ENCODE data around the gene XPC.

The XPC gene

DNA sequence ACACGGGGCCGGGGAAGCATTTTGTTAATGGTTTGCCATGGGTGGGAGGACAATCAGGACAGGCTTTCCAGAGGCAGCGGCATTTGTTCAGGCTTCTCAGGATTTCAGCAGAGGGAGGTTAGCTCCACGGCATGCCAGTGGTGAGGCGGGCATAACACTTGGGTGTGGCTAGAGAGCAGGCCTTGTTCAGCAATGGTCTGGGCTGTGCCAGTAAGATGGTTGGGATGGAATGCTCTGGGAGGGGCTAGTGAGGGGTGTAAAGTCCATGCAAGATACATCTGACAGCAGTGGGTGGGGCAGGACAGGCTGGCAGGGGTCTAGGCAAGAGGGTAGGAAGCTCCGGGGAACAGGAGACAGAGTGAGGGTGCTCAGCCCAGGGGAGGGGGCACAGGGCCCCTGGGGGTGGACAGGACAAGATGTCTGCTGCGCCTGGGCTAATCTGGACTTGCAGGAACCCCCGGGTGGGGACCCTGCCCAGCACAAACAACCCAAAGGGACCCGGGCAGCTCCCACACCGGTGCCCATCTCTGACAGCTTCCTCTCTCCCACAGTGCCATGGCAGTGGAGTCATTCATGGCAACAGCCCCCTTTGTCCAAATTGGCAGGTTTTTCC, 45.1 kb downstream of the XPC start:
- in situ Hi-C loops (cut with HindIII; ENCODE audit: low sequenced_read_pairs): no loop called here
- H3K4me3 ChIP-seq (ENCODE audit: low read depth, low read length): no peak overlapping the region
- DNase-seq (ENCODE audit: low read depth): no peak
- TF ChIP-seq CTCF (IDR thresholded peaks at IDR 0.05; ENCODE audit: low read depth, low read length, missing control alignments): no peak

DNA sequence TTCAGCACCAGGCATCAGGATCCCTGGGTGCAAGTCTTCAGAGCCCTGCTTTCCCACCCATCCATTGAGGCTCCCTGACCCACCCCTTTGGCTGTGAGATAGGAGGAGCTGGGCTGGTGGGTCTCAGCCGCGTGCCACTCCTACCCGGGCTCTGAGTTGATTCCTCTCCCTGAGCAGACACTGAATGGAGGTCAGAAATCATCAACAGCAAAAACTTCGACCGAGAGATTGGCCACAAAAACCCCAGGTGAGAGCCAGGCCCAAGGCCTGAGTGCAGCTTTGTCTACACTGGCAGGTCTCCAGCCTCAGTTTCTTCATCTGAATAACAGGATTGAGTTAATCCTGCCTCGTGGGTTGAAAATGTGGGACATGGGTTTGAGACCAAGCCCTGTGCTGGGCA, 45.7 kb downstream of the XPC start:
- no peak for DNase-seq (ENCODE audit: low read depth)
- no peak overlapping the region for H3K4me3 ChIP-seq (ENCODE audit: low read depth, low read length)
- in situ Hi-C loops (cut with HindIII; ENCODE audit: low sequenced_read_pairs): no loop called here
- TF ChIP-seq CTCF (IDR thresholded peaks at IDR 0.05; ENCODE audit: low read depth, low read length, missing control alignments): no peak

GRCh38 chr3:14132120-14132519, 46.3 kb downstream of the XPC start:
- no peak overlapping the region for H3K4me3 ChIP-seq (ENCODE audit: low read depth, low read length)
- no peak for DNase-seq (ENCODE audit: low read depth)
- TF ChIP-seq CTCF (IDR thresholded peaks at IDR 0.05; ENCODE audit: low read depth, low read length, missing control alignments): no peak
- in situ Hi-C loops (cut with HindIII; ENCODE audit: low sequenced_read_pairs): no loop called here

GRCh38 chr3:14131134-14131533, 47.3 kb downstream of the XPC start:
- no peak for DNase-seq (ENCODE audit: low read depth)
- no peak overlapping the region for H3K4me3 ChIP-seq (ENCODE audit: low read depth, low read length)
- TF ChIP-seq CTCF (IDR thresholded peaks at IDR 0.05; ENCODE audit: low read depth, low read length, missing control alignments): no peak
- in situ Hi-C loops (cut with HindIII; ENCODE audit: low sequenced_read_pairs): no loop called here

DNA sequence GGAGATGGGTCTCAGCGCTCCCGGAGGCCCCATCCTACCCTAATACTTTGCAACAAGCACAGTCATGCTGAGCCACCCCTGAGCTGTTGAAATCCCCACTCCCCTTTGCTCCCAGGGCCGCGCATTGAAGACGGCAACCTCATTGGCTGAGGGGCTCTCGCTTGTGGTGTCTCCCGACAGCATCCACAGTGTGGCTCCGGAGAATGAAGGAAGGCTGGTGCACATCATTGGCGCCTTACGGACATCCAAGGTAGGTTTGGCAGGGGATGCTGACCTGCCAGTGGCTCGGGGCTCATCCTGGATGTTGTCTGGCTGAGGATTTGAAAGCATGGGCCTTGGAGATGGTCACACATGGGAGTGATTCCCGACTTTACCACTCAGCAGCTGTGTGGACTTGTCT, 47.7 kb downstream of the XPC start:
- no peak for DNase-seq (ENCODE audit: low read depth)
- TF ChIP-seq CTCF (IDR thresholded peaks at IDR 0.05; ENCODE audit: low read depth, low read length, missing control alignments): no peak
- in situ Hi-C loops (cut with HindIII; ENCODE audit: low sequenced_read_pairs): no loop called here
- no peak overlapping the region for H3K4me3 ChIP-seq (ENCODE audit: low read depth, low read length)

- no peak for TF ChIP-seq CTCF (IDR thresholded peaks at IDR 0.05; ENCODE audit: low read depth, low read length, missing control alignments)
- no peak for DNase-seq (ENCODE audit: low read depth)
- no peak overlapping the region for H3K4me3 ChIP-seq (ENCODE audit: low read depth, low read length)
- in situ Hi-C loops (cut with HindIII; ENCODE audit: low sequenced_read_pairs): no loop called here
Observed at GRCh38 chr3:14130230-14130629, 48.2 kb downstream of the XPC start.

- in situ Hi-C loops (cut with HindIII; ENCODE audit: low sequenced_read_pairs): no loop called here
- H3K4me3 ChIP-seq (ENCODE audit: low read depth, low read length): no peak overlapping the region
- no peak for DNase-seq (ENCODE audit: low read depth)
- TF ChIP-seq CTCF (IDR thresholded peaks at IDR 0.05; ENCODE audit: low read depth, low read length, missing control alignments): no peak
Observed at GRCh38 chr3:14129296-14129695, 49.1 kb downstream of the XPC start.
